ENCODE measurements around the gene UST.

The UST gene

DNA sequence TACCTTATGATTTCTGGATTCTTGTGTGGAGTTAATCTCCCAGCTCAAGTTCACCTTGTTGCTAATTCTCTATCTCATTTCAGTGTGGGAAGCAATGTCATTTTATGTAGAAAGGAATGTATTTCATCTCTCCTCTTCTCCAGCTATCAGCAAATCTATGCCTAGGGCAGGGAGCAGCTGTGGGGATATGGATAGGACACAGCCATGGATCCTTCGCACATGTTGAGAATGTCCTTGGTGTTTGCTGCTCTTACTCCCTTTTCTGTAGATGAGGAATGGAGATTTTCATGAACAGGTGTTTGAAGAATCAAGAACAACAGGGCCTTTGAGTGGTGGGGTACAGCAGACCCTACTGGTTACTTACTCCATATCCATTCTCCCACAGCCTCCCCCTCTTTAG lies 182.0 kb downstream of the UST start:
- DNase-seq (ENCODE audit: low read depth): no peak
- TF ChIP-seq, protein P1, sequence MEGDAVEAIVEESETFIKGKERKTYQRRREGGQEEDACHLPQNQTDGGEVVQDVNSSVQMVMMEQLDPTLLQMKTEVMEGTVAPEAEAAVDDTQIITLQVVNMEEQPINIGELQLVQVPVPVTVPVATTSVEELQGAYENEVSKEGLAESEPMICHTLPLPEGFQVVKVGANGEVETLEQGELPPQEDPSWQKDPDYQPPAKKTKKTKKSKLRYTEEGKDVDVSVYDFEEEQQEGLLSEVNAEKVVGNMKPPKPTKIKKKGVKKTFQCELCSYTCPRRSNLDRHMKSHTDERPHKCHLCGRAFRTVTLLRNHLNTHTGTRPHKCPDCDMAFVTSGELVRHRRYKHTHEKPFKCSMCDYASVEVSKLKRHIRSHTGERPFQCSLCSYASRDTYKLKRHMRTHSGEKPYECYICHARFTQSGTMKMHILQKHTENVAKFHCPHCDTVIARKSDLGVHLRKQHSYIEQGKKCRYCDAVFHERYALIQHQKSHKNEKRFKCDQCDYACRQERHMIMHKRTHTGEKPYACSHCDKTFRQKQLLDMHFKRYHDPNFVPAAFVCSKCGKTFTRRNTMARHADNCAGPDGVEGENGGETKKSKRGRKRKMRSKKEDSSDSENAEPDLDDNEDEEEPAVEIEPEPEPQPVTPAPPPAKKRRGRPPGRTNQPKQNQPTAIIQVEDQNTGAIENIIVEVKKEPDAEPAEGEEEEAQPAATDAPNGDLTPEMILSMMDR (IDR thresholded peaks at IDR 0.05; ENCODE audit: low read depth, low read length, missing control alignments): no peak
- no peak overlapping the region for H3K4me3 ChIP-seq (ENCODE audit: low read depth, low read length)

DNA sequence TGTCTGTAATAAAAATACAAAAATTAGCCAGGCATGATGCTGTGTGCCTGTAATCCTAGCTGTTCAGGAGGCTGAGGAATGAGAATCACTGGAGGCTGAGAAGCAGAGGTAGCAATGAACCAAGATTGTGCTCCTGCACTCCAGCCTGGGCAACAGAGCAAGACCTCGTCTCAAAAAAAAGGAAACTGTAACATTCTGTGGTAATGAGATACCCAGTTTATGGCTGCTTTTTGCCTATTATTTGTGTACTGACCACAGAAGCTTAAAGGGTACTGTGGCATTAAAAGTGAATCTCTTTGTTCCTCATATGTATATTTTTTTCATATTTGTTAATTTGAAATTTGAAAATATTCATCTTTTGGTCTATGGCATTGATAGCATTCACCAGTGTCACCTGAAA lies 185.4 kb downstream of the UST start:
- no peak overlapping the region for H3K4me3 ChIP-seq (ENCODE audit: low read depth, low read length)
- TF ChIP-seq, protein P1 (IDR thresholded peaks at IDR 0.05; ENCODE audit: low read depth, low read length, missing control alignments): no peak
- no peak for DNase-seq (ENCODE audit: low read depth)

DNA sequence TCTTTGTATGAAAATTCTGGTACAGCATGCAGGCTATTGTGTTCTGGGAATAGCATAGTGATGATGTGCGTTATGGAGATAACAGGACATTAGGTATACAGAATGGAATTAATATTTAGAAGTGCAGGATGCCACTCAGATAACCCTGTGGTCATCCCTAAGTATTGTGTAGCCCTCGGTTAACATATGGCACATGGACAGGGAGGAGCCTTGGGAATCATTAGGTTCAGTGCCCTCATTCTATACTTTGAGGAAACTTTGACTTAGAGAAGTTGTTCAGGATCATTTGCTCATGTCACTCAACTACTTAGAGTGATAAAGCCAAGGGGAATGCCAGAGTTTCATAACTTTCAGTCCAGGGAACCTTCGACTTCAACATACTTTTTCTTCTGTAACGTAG lies 185.9 kb downstream of the UST start:
- TF ChIP-seq, protein P1 (IDR thresholded peaks at IDR 0.05; ENCODE audit: low read depth, low read length, missing control alignments): no peak
- DNase-seq (ENCODE audit: low read depth): no peak
- H3K4me3 ChIP-seq (ENCODE audit: low read depth, low read length): no peak overlapping the region

DNA sequence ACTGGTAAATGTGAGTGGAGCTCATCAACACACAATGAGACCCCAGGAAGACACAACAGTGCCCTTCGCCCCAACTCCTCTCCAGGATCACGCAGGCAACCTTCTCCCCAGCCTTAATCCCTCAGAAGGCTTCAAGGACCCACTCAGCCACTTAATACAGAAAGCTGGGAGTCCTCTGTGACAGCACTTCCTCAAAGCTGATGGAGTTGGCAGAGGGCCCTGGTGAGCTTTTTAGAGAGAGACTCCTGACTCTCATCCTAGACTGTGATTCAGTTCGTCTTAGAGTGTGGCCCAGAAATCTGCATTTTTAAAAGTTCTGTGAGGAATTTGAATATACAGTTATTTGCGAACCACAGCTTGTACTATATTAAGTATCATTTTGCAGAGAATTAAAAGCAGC lies 187.7 kb downstream of the UST start:
- TF ChIP-seq, protein P1 (IDR thresholded peaks at IDR 0.05; ENCODE audit: low read depth, low read length, missing control alignments): no peak
- DNase-seq (ENCODE audit: low read depth): no peak
- no peak overlapping the region for H3K4me3 ChIP-seq (ENCODE audit: low read depth, low read length)

GRCh38 chr6:148934961-148935360 lies 188.1 kb downstream of the UST start:
- no peak for DNase-seq (ENCODE audit: low read depth)
- TF ChIP-seq, protein P1 (IDR thresholded peaks at IDR 0.05; ENCODE audit: low read depth, low read length, missing control alignments): no peak
- H3K4me3 ChIP-seq (ENCODE audit: low read depth, low read length): no peak overlapping the region

DNA sequence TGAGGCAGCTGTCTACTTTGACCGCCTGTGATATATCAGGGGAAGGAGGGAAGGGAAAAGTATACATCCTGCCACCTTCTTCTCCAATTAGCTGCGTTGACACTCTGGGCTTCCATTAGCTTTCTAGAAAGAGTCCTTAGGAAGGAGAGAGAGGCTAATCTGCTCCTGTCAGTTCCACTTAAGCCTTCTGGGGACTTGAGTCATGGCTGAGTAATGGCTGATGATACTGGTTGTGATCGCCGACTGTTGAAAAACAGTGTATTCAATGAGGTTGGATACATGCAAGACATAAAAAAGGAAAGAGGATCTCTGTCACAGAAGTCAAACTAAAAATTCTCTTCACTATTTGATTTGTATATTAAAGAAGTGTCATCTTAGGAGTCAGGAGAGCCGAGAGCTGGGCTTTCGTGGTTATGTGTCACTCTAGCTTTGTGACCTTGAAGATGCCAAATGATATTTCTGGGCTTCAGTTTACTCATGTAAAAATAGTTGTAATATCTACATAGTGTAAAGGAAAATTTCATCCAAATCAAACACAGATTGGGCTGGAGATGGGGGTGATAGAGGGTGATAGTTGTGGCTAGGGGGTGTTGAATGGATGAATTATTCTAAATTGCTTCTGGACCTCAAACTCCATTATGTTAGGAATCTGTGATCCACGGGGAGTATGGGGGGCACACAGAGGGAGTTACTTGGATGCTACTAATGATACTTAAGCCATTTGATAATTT lies 189.0 kb downstream of the UST start:
- TF ChIP-seq, protein P1 (IDR thresholded peaks at IDR 0.05; ENCODE audit: low read depth, low read length, missing control alignments): no peak
- no peak for DNase-seq (ENCODE audit: low read depth)

GRCh38 chr6:148943451-148943850 lies 196.6 kb downstream of the UST start:
- TF ChIP-seq, protein P1 (IDR thresholded peaks at IDR 0.05; ENCODE audit: low read depth, low read length, missing control alignments): no peak
- no peak for DNase-seq (ENCODE audit: low read depth)
- no peak overlapping the region for H3K4me3 ChIP-seq (ENCODE audit: low read depth, low read length)

More for the DNA sequence above, 189.0 kb downstream of the UST start:
- no peak overlapping the region for H3K4me3 ChIP-seq (ENCODE audit: low read depth, low read length)
